ENCODE results near the gene PLXNA2. TPM values are rescaled to one million over a fixed set of nuclear protein-coding genes. Genes with fewer than 3 reads are reported as not detected.

PLXNA2 gene
- total RNA-seq, 1 experiment from 2014 or later, result 0.06 TPM

DNA sequence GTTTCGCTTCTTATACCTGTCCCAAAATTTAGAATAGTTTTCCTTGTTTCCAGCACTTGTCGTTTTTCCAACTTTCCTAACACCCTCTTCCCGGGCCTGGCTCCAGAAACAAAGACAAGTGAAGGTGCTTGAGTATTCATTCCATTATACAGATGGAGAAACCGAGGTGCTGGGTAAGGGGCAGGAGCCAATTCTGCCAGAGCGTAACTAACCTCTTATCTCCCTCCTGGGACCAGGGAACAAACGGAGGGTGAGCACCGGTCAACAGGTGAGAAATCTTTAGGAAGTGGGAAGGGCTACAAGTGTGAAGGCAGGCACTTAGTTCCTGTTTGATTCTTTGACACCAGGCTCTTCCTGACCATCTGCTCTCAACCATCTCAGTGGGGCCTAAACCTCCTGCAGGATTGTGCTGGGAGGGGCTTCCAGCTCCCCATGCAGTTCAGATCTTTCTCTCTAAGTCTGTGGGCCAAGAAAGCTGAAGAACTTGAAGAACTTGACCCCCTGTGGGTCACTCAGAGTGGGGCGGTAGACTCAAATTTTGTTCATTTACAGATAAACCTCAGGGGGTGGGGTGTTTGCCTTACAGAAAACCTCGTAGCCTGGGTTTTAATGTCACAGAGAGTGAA, 8.7 kb downstream of the PLXNA2 start:
- H3K4me1 ChIP-seq (ENCODE audit: insufficient read depth, low read length, poor library complexity, severe bottlenecking), result no peaks in the 10 kb centered on the region
- DNase-seq (ENCODE audit: low spot score), result no peak
- no peak for TF ChIP-seq EZH2 (IDR thresholded peaks at IDR 0.05; ENCODE audit: borderline replicate concordance, low read depth, low read length, poor library complexity, severe bottlenecking)
- TF ChIP-seq, protein P1, sequence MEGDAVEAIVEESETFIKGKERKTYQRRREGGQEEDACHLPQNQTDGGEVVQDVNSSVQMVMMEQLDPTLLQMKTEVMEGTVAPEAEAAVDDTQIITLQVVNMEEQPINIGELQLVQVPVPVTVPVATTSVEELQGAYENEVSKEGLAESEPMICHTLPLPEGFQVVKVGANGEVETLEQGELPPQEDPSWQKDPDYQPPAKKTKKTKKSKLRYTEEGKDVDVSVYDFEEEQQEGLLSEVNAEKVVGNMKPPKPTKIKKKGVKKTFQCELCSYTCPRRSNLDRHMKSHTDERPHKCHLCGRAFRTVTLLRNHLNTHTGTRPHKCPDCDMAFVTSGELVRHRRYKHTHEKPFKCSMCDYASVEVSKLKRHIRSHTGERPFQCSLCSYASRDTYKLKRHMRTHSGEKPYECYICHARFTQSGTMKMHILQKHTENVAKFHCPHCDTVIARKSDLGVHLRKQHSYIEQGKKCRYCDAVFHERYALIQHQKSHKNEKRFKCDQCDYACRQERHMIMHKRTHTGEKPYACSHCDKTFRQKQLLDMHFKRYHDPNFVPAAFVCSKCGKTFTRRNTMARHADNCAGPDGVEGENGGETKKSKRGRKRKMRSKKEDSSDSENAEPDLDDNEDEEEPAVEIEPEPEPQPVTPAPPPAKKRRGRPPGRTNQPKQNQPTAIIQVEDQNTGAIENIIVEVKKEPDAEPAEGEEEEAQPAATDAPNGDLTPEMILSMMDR (conservative IDR thresholded peaks at IDR 0.05; ENCODE audit: low read depth, low read length), result no peak
- ChIA-PET CTCF (no interaction called here), POLR2A (ENCODE audit: low non-redundant PET) (no interaction called here)
- H3K27ac ChIP-seq (ENCODE audit: low read depth, low read length, poor library complexity, severe bottlenecking), result no peak overlapping the region
- intact Hi-C loops (cut with micrococcal nuclease; ENCODE audit: unreplicated experiment), result no loop called here
- no peaks in the 10 kb centered on the region for H3K9me3 ChIP-seq (ENCODE audit: low read depth, low read length, poor library complexity, severe bottlenecking)
- no peak overlapping the region for H3K4me3 ChIP-seq (ENCODE audit: low read depth, low read length, poor library complexity, severe bottlenecking)
- peaks cover 53% of the 10 kb centered on the region for H3K27me3 ChIP-seq (replicated peaks; ENCODE audit: insufficient read depth, low read depth, low read length, poor library complexity)
- H3K36me3 ChIP-seq (ENCODE audit: insufficient read depth, low read length, poor library complexity, severe bottlenecking), result no peaks in the 10 kb centered on the region
- no TSS peak for BruUV-seq (replicated peaks)

- POLR2A ChIA-PET (ENCODE audit: low non-redundant PET), result no interaction called here
- CTCF ChIA-PET, result no interaction called here
- no peak for DNase-seq (ENCODE audit: low spot score)
- Histone ChIP-seq H3K4me1 (ENCODE audit: insufficient read depth, low read length, poor library complexity, severe bottlenecking) (no peaks in the 10 kb centered on the region), H3K27ac (ENCODE audit: low read depth, low read length, poor library complexity, severe bottlenecking) (no peak overlapping the region), H3K4me3 (ENCODE audit: low read depth, low read length, poor library complexity, severe bottlenecking) (no peak overlapping the region), H3K9me3 (ENCODE audit: low read depth, low read length, poor library complexity, severe bottlenecking) (no peaks in the 10 kb centered on the region), H3K36me3 (ENCODE audit: insufficient read depth, low read length, poor library complexity, severe bottlenecking) (no peaks in the 10 kb centered on the region), H3K27me3 (replicated peaks; ENCODE audit: insufficient read depth, low read depth, low read length, poor library complexity) (peaks cover 52% of the 10 kb centered on the region)
- no TSS peak for BruUV-seq (replicated peaks)
- intact Hi-C loops (cut with micrococcal nuclease; ENCODE audit: unreplicated experiment), result no loop called here
- TF ChIP-seq, protein P1 (conservative IDR thresholded peaks at IDR 0.05; ENCODE audit: low read depth, low read length), result no peak
- no peak for TF ChIP-seq EZH2 (IDR thresholded peaks at IDR 0.05; ENCODE audit: borderline replicate concordance, low read depth, low read length, poor library complexity, severe bottlenecking)
Measured at GRCh38 chr1:208234721-208235120, 9.5 kb downstream of the PLXNA2 start.

DNA sequence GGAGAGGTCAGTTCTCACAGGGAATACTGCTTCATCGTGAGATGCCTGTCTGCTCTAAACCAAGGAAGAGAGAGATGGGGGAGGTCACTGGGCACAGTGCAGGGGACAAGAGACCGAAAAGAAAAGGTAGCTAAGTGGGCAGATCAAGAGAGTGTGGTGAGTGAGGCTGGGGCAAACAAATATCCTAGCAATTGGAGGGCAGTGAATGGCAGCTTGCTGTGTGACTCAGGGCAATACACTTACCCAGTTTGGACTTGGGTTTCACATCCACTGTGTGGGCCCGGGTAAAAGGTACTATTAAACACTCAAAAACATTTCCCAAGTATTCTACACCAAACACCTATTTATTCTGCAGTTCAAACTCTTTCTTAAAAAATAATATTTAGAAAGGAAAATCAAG, 10.2 kb downstream of the PLXNA2 start:
- H3K9me3 ChIP-seq (ENCODE audit: low read depth, low read length, poor library complexity, severe bottlenecking), result no peaks in the 10 kb centered on the region
- H3K27ac ChIP-seq (ENCODE audit: low read depth, low read length, poor library complexity, severe bottlenecking), result no peak overlapping the region
- DNase-seq (ENCODE audit: low spot score), result no peak
- H3K4me1 ChIP-seq (ENCODE audit: insufficient read depth, low read length, poor library complexity, severe bottlenecking), result no peaks in the 10 kb centered on the region
- TF ChIP-seq, protein P1 (conservative IDR thresholded peaks at IDR 0.05; ENCODE audit: low read depth, low read length), result no peak
- TF ChIP-seq EZH2 (IDR thresholded peaks at IDR 0.05; ENCODE audit: borderline replicate concordance, low read depth, low read length, poor library complexity, severe bottlenecking), result no peak
- intact Hi-C loops (cut with micrococcal nuclease; ENCODE audit: unreplicated experiment), result no loop called here
- ChIA-PET POLR2A (ENCODE audit: low non-redundant PET) (no interaction called here), CTCF (interaction anchor here (1.0 kb wide), 1 partner anchor 11 kb away, joined by 3 read pairs; no protein-coding TSS in a partner anchor)
- no peak overlapping the region for H3K4me3 ChIP-seq (ENCODE audit: low read depth, low read length, poor library complexity, severe bottlenecking)
- no TSS peak for BruUV-seq (replicated peaks)
- H3K36me3 ChIP-seq (ENCODE audit: insufficient read depth, low read length, poor library complexity, severe bottlenecking), result no peaks in the 10 kb centered on the region
- peaks cover 54% of the 10 kb centered on the region for H3K27me3 ChIP-seq (replicated peaks; ENCODE audit: insufficient read depth, low read depth, low read length, poor library complexity)
